ENCODE measurements around the gene LEPROT.

GRCh38 chr1:65387821-65388220 lies 32.6 kb upstream of the LEPROT start:
- TF ChIP-seq MAX (CRISPR knock-in tag; IDR thresholded peaks at IDR 0.05): no peak
- TF ChIP-seq NFYB (CRISPR knock-in tag; conservative IDR thresholded peaks at IDR 0.05; ENCODE audit: low read depth): no peak
